Transverse colon (tissue), 4 donors: ENCODE measurements around the gene CREM.

ENCODE experiments used
- CTCF ChIP-seq, 5 experiments: fragments of 200-600 bp in 3 of 5; fragments of 450-650 bp in 2 of 5; sonication (generic) in 3 of 5; IDR thresholded peaks; 1 replicate in 2 of 5; 2 replicates in 3 of 5; pipeline ENCODE4 v1.5.1; 2016 to 2017; ENCODE audit warnings: antibody characterized with exemption in 5 of 5, inconsistent platforms in 3 of 5, mild to moderate bottlenecking in 2 of 5, moderate library complexity in 1 of 5
- EP300 ChIP-seq: sonication (generic); formaldehyde crosslinking; IDR thresholded peaks from one replicate; pipeline ENCODE4 v1.6.1; 2017; ENCODE audit warnings: antibody characterized with exemption, low read depth
- POLR2A ChIP-seq: fragments of 450-650 bp; IDR thresholded peaks from one replicate; pipeline ENCODE4 v1.6.1; 2016; ENCODE audit warnings: antibody characterized with exemption, mild to moderate bottlenecking, moderate library complexity
- POLR2AphosphoS5 ChIP-seq, 3 donors: sonication (generic); formaldehyde crosslinking; IDR thresholded peaks; one replicate each; pipeline ENCODE4 v1.6.1; 2016; ENCODE audit warnings: antibody characterized with exemption in 3 of 3

- no peak for TF ChIP-seq CTCF (IDR thresholded peaks at IDR 0.05)
- no peak for TF ChIP-seq POLR2A
- no peak for TF ChIP-seq EP300
- TF ChIP-seq POLR2AphosphoS5 (IDR thresholded peaks at IDR 0.05) = no peak
Observed at GRCh38 chr10:35130663-35131062, 4.0 kb downstream of the CREM start.
